Activated gamma-delta T cell treated with Interleukin-2 at 50 U/mL for 16 hours (primary cell): ENCODE measurements around the gene KLRF2.

ENCODE experiments used
- DNase-seq: peaks from one replicate; pipeline ENCODE4 v3.0.0-alpha.2; 2020

Gene KLRF2

DNA sequence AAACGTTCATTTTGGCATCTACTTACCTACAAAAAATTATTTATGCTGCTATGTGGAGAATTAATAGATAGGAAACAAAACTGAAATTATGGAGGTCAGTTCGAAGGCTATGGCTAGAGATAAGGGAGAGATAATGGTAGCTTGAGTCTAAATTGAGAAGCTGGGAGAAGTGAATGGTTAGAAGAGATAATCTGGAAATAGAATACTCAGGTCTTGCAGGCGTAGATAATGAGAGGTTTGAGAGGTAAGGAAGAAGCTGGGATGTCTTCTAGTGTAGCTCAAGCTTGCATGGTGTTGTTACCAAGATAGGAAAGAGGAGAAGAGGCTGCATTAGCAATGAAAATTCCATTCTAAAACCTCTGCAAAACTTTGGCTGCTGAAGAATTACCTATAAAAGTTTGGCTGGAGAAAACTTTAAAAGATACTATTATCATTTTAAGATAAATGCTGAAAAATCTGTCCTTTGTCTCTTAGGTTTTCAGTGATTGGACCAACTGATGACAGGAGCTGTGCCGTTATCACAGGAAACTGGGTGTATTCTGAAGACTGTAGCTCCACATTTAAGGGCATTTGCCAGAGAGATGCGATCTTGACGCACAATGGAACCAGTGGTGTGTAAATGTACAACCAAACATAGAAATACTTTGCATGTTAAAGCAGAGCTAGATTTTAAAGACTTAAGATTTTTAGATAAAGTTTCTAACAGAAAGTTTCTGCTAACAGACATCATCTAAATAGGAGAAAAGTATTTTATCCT is 14.1 kb downstream of the KLRF2 start:
- DNase-seq = no peak

DNA sequence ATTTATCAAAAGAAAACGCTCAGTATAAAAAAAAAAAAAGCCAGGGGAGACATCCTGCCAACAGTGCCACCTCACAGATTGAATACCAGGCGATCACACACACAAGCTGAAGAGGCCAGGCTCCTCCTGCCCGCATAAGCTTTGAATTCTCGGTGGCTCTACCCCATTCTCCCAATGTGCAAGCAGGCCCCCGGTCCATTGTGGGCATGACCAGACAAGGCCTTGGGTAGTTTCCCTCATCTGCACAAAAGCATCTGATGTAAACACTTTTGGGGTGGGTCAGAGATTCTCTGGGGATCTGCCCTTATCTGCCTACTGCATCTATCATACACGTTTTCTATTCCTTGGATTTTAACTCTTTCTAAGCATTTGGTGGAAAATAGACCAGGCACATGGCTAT is 16.2 kb downstream of the KLRF2 start:
- no peak for DNase-seq

DNA sequence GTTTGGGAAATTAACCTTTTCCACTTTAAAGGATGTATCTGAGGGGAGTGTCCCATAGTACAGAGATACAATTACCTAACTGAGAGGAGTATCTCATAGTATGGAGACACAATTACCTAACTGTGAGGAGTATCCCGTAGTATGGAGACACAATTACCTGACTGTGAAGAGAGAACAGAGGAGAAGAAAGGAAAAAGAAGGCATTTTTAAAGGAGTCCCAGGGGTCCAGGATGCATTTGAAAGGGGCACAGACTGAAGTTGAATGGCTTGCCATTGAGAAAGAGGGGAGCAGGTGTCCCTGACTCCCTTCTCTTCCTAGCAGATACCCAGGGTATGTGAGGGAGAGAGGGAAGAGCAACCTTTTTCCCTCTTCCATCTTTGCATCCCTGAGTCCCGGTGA is 17.9 kb downstream of the KLRF2 start:
- DNase-seq = no peak

DNA sequence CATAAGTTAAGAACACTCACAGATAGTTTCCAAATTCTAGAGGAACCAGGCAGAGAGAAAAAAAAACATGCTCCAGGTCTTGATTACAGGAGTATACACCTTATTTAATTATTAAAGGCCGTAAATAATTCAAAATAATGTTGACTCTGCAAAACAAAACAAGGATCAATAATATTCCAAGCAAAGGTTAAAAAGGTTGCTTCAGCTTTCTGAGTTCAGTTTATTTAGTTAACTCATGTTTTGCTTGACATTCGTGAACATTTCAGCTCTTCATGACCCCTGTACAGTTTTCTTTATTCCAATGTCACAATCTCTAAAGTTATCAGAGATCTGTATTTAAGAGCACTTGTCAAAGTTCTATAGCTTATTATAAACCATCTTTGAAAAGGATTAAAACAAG is 19.6 kb downstream of the KLRF2 start:
- no peak for DNase-seq

GRCh38 chr12:9902539-9903228 is 21.4 kb downstream of the KLRF2 start:
- DNase-seq = no peak

GRCh38 chr12:9906873-9907272 is 25.6 kb downstream of the KLRF2 start:
- DNase-seq = peak; percentile 36

- DNase-seq = no peak
These were observed 26.5 kb downstream of the KLRF2 start for GRCh38 chr12:9907769-9908168.

DNA sequence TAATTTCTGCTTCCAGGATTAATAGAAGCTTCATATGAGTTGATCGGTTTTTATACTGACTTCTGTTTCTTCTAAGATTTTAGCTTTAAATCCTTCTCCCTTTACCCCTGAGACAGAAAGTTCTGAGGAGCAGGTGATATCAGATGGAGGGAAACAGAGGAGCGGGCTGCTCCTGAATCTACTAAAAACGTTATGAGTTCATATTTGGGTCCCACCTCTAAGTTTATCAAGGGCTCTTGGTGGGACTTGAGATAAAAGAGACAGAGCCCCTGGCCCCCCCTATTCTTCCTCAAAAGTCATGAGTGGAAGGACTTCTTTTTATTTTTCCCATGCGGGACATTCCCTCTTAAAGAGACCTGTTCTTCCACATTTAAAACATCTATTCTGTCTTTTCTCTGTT is 27.1 kb downstream of the KLRF2 start:
- DNase-seq = no peak

GRCh38 chr12:9909724-9910123 is 28.4 kb downstream of the KLRF2 start:
- DNase-seq = no peak

- DNase-seq = no peak
These were observed 29.6 kb downstream of the KLRF2 start for GRCh38 chr12:9910716-9911421.

- no peak for DNase-seq
These were observed 30.4 kb downstream of the KLRF2 start for GRCh38 chr12:9911708-9912107.

DNA sequence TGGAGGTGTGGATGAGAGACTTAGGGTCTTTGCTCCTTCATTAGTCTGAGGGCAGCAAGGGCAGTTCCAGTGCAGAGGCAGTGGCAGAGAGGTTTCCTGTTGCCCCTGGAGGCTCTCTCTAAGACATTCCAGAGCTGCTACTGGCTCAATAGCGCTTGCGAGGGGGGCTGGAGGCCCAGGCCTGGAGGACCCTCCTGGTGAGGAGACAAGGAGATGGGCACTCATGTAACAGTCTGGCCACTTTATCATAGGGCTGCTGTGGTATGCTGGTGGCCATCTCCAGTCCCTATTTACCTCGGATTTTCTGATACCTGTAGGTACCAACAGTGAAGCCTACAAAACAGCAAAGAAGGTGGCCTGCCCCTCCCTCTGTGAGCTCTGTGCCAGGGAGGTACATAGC is 38.2 kb downstream of the KLRF2 start:
- no peak for DNase-seq

DNA sequence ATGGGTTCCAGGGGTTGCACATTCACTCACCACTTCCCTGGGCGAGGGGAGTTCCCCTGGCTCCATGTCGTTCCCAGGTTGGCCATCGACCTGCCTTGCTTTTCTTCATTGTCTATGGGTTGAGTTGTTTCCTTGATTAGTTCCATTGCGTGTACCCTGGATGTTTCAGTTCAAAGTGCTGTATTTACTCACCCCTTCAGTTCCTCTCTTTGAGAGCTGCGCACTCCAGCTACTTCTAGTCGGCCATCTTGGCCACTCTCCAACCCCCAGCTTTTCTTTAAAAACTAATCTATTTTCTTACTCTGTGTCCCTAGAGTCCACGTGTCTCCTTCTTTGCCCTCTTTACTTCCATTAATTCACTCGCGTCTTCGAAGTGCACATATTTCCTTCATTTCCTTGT is 39.2 kb downstream of the KLRF2 start:
- no peak for DNase-seq

GRCh38 chr12:9922429-9922828 is 41.1 kb downstream of the KLRF2 start:
- DNase-seq = no peak

DNA sequence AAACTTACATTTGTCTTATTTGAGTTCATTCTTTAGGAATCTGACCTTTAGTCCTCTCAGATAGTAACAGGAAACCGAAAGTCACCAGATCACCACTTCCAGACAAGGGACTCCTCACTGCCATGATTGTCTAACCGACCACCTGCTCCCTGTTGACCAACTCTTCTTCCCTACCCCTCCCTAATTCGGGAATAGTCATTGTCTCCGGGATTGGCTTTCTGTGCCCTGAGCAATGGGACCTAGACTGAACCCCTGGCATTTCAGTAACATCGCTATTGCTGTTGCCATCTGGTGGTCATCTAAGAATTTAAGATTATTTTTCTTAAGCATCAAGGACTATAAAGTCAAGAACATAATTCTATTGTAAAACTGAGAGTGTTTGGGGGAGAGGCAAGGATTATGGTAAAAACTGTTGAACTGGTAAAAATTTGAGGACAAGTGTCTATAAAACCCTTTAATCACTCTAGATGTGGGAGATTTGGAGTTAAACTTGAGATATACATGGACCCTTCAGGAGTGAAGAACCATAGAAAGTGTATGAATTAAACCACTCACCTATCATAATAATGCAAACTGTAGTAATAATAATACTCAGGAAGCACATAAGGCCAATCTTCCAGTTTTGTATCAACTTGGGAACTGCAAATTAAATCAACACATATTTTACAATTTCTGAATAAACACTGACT is 44.6 kb downstream of the KLRF2 start:
- peak; percentile 4 for DNase-seq

DNA sequence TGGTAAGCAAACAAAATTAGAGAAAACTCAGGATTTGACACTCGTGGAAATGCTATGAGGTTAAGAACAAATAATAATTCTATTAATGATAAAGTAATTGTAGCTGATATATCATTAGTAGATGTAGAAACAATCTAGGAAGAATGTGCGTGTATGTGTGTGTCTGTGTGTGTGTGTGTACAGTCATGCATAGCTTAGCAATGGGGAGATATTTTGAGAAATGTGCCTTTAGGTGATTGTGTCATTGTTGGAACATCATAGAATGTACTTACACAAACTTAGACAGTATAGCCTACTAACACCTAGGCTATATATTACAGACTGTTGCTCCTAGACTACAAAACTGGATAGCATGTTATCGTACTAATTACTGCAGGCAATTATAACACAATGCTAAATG is 45.6 kb downstream of the KLRF2 start:
- no peak for DNase-seq

DNA sequence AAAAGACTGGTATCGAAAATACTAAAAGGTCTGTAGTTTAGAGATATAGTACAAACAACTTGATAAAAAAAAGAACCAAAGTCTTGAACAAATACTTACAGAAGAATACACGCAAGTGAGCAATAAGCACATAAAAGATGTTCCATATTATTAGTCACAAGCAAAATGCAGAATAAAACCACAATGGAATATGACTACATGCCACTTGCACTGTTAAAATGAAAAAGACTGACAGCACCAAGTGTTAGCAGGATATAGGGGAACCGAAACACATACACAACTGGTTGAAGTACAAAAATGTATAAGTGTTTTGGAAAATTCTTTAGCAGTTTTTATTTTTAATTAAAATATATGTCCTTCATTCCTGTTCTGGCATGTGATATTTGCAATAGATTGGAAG is 47.3 kb downstream of the KLRF2 start:
- no peak for DNase-seq

DNA sequence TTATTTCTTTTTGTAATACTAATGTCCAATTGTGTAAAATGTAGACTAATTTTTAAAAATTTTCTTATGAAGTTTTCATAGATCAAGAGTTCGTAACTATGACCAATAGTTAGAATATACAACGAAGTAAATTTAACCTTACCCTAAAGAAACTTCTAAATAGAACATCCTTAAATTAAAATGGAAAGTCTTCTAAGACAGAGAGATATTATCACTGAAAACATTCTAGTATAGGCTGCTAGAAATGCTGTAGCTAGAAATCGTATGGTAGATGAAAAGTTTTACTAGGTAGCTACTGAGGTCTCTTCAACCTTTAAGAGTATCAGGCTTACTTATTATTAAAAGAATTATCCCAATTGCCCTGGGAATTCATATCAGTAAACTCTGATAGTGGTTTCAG is 50.0 kb downstream of the KLRF2 start:
- DNase-seq = no peak

DNA sequence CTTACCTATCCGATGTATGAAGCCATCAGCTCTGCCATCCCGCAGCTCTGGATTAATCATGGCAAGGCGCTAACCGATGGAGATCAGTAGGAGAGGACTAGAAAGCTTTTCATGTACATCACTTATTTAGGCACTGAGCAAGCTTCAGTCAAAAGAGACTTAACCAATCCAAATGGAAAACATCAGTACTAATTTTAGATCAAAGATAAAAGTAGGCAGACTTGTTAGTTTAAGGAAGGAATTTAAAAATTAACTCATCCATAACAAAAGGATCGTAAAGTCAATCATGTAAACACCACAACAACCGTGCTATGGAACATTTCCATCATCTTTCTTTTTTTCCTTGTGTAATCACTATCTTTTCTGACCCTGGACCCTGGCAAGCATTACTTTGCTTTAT is 51.0 kb downstream of the KLRF2 start, which contains the start of gene CLEC2A:
TSS of gene CLEC2A (minus strand) at position 101 of the 400 bp plus-strand sequence. CDS start at position 60, 41 bp downstream.
- DNase-seq = no peak

GRCh38 chr12:9933958-9934357 is 52.7 kb downstream of the KLRF2 start:
- no peak for DNase-seq

GRCh38 chr12:9935026-9935425 is 53.7 kb downstream of the KLRF2 start:
- DNase-seq = no peak

DNA sequence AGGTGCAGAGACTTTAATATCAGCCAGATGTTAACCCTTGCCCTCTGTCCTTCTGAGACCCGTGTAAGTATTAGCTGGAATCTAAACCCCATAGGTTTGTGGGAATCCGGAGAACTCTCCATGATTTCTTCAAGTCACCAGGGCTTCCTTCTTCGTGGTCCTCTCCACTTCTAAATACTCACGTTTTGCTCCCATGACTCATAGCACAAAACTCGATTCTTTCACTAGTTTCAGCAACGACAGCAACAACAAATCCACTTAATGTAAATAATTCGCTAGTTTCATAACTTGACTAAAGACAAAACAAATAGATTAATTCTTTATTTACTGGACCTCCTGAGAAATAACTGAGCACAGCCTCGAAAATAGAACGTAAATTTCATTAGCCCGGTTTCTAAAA is 55.3 kb downstream of the KLRF2 start:
- DNase-seq = no peak

DNA sequence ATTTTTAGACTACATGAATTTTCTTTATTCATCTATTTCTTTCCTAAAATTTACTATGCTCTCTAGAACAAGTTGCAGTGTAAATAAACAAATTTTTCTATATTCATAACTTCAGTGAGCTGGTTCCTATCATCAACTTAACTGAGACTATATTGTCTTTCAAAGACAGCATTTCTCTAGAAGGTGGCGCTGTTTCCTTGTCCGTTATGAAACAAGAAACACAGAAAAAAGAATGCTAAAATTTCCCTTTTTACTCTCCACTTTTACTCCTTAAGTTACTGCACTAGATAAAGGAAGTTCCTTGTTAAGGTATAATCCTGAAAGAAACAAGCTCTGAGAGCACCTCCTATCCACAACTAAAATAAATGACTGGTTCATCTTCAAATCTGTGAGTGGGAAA is 59.1 kb downstream of the KLRF2 start:
- DNase-seq = no peak
